Left kidney (tissue), 1 donor: ENCODE measurements around the gene C1QTNF4. TPM values are rescaled to one million over a fixed set of nuclear protein-coding genes. Genes with fewer than 3 reads are reported as not detected.

Experiments used
- polyA plus RNA-seq: library from polyadenylated mRNA; unstranded; fragments of 120-200 nt; gene quantifications from one replicate; pipeline ENCODE4 v1.2.1, GENCODE V29; 2013; ENCODE audit not compliant: insufficient read length

C1QTNF4 gene
- polyA plus RNA-seq, 1 donor, result 5.8 TPM

Other genes with a start within 250 kb of the C1QTNF4 start
- 0.13 TPM for gene MYBPC3, start 241.7 kb downstream of the C1QTNF4 start, polyA plus RNA-seq
- 3.4 TPM for gene SPI1, start 215.9 kb downstream of the C1QTNF4 start, polyA plus RNA-seq
- 39.5 TPM for gene SLC39A13, start 185.8 kb downstream of the C1QTNF4 start, polyA plus RNA-seq
- 164 TPM for gene PSMC3, start 168.0 kb downstream of the C1QTNF4 start, polyA plus RNA-seq
- gene RAPSN, start 145.3 kb downstream of the C1QTNF4 start, polyA plus RNA-seq, result not detected
- gene CELF1, start 41.3 kb downstream of the C1QTNF4 start, polyA plus RNA-seq, result 136 TPM
- gene PTPMT1, start 28.8 kb downstream of the C1QTNF4 start, polyA plus RNA-seq, result 44.1 TPM
- 27.2 TPM for gene KBTBD4, start 15.4 kb downstream of the C1QTNF4 start, polyA plus RNA-seq
- 148 TPM for gene NDUFS3, start 15.3 kb downstream of the C1QTNF4 start, polyA plus RNA-seq
- 0.33 TPM for gene FAM180B, start 7.7 kb downstream of the C1QTNF4 start, polyA plus RNA-seq
- 129 TPM for gene MTCH2, start 48.1 kb upstream of the C1QTNF4 start, polyA plus RNA-seq
- 10.7 TPM for gene AGBL2, start 121.0 kb upstream of the C1QTNF4 start, polyA plus RNA-seq
- gene FNBP4, start 172.9 kb upstream of the C1QTNF4 start, polyA plus RNA-seq, result 228 TPM